BLaER1 (cell line): Measurements from ENCODE around the gene SCN5A.

Source experiments
- H3K27ac ChIP-seq: shearing (Covaris generic); formaldehyde crosslinking; 2 replicates; pipeline ENCODE4 v1.8.1; 2022
- H3K27me3 ChIP-seq: shearing (Covaris generic); formaldehyde crosslinking; 2 replicates; pipeline ENCODE4 v1.8.1; 2022
- H3K36me3 ChIP-seq: shearing (Covaris generic); formaldehyde crosslinking; 2 replicates; pipeline ENCODE4 v1.8.1; 2022
- H3K4me1 ChIP-seq: shearing (Covaris generic); formaldehyde crosslinking; 2 replicates; pipeline ENCODE4 v1.8.1; 2022
- H3K4me2 ChIP-seq: shearing (Covaris generic); formaldehyde crosslinking; 2 replicates; pipeline ENCODE4 v1.8.1; 2022
- H3K4me3 ChIP-seq: shearing (Covaris generic); formaldehyde crosslinking; 2 replicates; pipeline ENCODE4 v1.8.1; 2022
- H3K9ac ChIP-seq: shearing (Covaris generic); formaldehyde crosslinking; 2 replicates; pipeline ENCODE4 v1.8.1; 2022
- H3K9me3 ChIP-seq: shearing (Covaris generic); formaldehyde crosslinking; 2 replicates; pipeline ENCODE4 v1.8.1; 2022
- H4K20me1 ChIP-seq: shearing (Covaris generic); formaldehyde crosslinking; 2 replicates; pipeline ENCODE4 v1.8.1; 2022
- Cebpa-rat ChIP-seq: shearing (Covaris generic); IDR thresholded peaks from 2 replicates; pipeline ENCODE4 v1.8.1; 2022

Gene SCN5A

DNA sequence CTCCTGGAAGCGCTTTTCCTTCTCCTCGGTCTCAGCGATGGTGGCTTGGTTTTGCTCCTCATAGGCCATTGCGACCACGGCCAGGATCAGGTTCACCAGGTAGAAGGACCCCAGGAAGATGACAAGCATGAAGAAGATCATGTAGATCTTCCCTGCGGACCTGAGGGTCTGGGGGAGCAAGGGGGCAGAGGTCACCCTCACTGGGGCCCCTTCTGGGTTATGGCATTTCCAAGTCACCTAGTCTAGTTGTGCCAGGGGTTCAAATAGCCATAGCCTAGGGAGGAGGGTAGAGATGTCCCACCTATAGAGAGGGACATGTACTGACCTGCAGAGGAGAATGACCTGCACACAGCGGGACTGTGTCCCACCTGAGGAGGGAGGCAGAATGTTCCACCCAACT is 43.5 kb downstream of the SCN5A start:
- Histone ChIP-seq H3K4me1 (peaks cover 42% of the 10 kb centered on the region), H4K20me1 (no peaks in the 10 kb centered on the region), H3K27ac (no peak overlapping the region), H3K27me3 (no peaks in the 10 kb centered on the region), H3K9ac (no peak overlapping the region), H3K36me3 (no peaks in the 10 kb centered on the region; the same call in 1 of the 2 replicates), H3K4me3 (no peak overlapping the region), H3K9me3 (no peaks in the 10 kb centered on the region), H3K4me2 (no peak overlapping the region)
- TF ChIP-seq Cebpa-rat, result no peak

DNA sequence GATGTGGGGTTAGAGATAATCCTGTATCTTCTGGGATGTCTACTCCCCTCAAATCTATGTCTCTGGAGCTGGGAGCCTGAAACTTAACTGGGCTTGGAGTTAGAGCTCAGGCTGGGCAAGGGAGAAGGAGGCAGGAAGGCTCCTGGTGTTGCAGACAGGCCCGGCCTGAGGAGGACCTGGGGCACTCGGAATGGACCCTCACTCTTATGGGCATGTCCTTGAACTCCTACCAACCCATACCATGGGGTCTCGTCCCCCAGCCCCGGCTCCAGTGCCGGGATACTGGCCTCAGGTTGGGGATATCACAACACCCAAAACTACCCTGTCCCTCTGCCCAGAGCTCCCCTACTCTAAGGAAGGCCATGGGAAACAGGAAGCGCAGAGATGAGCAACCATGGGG is 45.2 kb downstream of the SCN5A start:
- H3K4me3 ChIP-seq, result no peak overlapping the region
- no peaks in the 10 kb centered on the region for H3K9me3 ChIP-seq
- no peak overlapping the region for H3K27ac ChIP-seq
- no peak overlapping the region for H3K9ac ChIP-seq
- no peaks in the 10 kb centered on the region; the same call in 1 of the 2 replicates for H3K36me3 ChIP-seq
- no peaks in the 10 kb centered on the region for H3K27me3 ChIP-seq
- H3K4me2 ChIP-seq, result no peak overlapping the region
- no peak for TF ChIP-seq Cebpa-rat
- H4K20me1 ChIP-seq, result no peaks in the 10 kb centered on the region
- peaks cover 31% of the 10 kb centered on the region for H3K4me1 ChIP-seq

DNA sequence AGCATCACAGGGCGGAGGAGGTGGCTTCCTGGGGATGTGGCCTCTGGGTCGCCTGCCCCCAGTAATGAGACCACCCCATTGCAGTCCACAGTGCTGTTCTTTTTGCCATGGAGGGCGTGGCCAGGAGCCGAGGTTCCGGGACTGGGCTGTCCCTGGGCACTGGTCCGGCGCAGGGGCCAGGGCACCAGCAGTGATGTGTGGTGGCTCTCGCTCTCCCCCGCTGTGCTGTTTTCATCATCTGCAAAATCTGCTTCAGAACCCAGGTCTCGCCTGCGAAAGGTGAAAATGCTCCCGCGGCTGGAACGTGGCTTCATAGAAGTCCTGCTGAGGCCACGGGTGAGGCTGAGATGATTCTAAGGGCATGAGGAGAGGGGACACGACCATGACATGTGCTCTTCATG is 45.8 kb downstream of the SCN5A start:
- H3K27me3 ChIP-seq, result no peaks in the 10 kb centered on the region
- no peak overlapping the region for H3K4me3 ChIP-seq
- H3K9ac ChIP-seq, result no peak overlapping the region
- H4K20me1 ChIP-seq, result no peaks in the 10 kb centered on the region
- no peak overlapping the region for H3K27ac ChIP-seq
- no peaks in the 10 kb centered on the region; the same call in 1 of the 2 replicates for H3K36me3 ChIP-seq
- H3K4me2 ChIP-seq, result no peak overlapping the region
- H3K9me3 ChIP-seq, result no peaks in the 10 kb centered on the region
- peaks cover 26% of the 10 kb centered on the region for H3K4me1 ChIP-seq
- TF ChIP-seq Cebpa-rat, result no peak

DNA sequence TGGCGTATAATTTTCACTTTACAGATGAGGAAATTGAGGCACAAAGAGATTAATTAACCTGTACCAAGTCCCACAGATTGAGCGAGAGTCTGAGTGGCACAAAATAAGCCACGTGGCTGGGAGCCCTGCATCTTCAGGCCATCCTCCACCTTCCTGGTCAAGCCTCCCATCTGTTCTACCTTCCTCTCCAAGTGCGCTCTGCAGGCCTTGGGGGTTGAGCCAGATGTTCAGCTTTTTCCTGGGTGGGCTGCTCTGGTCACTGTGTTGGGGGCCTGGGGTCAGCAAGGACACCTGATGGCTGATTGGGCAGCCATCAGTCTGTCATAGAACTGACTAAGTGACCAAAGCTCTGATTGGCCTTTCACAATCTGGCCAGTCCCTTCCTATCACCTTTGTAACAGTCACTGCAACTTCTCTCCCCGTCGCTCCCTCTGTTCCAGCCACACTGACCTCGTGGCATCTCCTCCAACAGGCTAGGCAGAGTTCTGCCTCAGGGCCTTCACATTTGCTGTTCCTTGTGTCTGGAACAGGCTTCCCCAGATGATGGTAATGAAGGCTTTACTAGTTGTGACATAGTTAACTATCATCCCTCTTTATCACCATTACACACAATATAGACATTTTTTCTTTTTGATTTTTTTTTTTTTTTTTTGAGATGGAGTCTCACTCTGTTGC is 46.8 kb downstream of the SCN5A start:
- Histone ChIP-seq H3K4me1 (peaks cover 16% of the 10 kb centered on the region), H3K27ac (no peak overlapping the region), H3K9me3 (no peaks in the 10 kb centered on the region), H3K9ac (no peak overlapping the region), H3K4me3 (no peak overlapping the region), H3K4me2 (no peak overlapping the region), H3K36me3 (no peaks in the 10 kb centered on the region; the same call in 1 of the 2 replicates), H4K20me1 (no peaks in the 10 kb centered on the region), H3K27me3 (no peaks in the 10 kb centered on the region)
- no peak for TF ChIP-seq Cebpa-rat

DNA sequence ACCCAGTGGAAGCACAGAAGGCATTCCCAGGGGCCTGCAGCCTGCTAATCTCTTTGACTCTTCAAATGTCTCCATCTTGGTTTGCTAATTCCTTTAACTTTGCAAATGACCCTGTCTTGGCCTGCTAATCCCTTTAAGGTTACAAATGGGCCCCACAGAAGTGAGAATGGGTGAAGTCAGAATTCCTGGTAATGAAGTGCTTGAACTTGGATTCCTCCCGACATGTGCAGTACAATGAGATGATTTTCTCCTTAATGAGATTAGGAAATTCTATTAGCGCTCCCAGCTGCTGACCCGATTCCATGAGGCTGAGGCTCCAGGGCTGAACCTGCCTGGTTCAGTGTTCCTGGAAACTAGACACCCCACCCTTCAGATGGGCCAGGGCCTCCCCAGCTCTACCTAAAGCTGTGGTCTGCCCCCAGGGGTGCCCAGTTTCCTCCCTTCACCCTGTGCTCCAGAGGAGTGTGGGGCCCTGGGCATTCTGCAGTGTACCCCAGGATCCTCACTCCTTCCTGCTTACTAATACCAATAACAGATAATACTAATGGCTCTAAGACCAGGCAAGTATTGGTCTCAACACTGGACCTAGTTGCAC is 47.4 kb downstream of the SCN5A start:
- Histone ChIP-seq H3K9me3 (no peaks in the 10 kb centered on the region), H3K4me1 (peaks cover 9% of the 10 kb centered on the region), H3K9ac (no peak overlapping the region), H3K36me3 (no peaks in the 10 kb centered on the region; the same call in 1 of the 2 replicates), H3K4me3 (no peak overlapping the region), H3K4me2 (no peak overlapping the region), H4K20me1 (no peaks in the 10 kb centered on the region), H3K27me3 (no peaks in the 10 kb centered on the region), H3K27ac (no peak overlapping the region)
- TF ChIP-seq Cebpa-rat, result no peak

DNA sequence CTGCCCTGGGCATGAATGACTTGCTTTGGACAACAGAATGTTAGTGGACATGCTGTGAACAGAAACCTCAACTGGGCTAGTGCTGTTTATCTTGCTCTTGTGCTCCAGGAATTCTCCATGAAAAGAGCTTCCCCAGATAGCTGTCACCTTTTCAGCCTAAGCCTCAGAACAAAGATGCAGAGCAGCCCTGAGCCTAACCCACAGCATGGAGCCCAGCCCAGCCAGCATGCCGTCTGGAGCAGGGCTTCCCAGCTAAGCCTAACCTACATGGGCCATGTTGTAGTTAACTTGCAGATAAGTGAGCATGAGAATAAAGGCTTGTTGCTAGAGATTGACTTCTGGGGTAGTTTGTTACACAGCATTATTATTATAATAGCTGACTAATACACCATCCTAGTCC is 48.9 kb downstream of the SCN5A start:
- H3K9me3 ChIP-seq, result no peaks in the 10 kb centered on the region
- no peak overlapping the region for H3K4me2 ChIP-seq
- H3K9ac ChIP-seq, result no peak overlapping the region
- H3K36me3 ChIP-seq, result no peaks in the 10 kb centered on the region; the same call in 1 of the 2 replicates
- no peak overlapping the region for H3K4me3 ChIP-seq
- H3K4me1 ChIP-seq, result no peaks in the 10 kb centered on the region
- no peak overlapping the region for H3K27ac ChIP-seq
- no peaks in the 10 kb centered on the region for H3K27me3 ChIP-seq
- TF ChIP-seq Cebpa-rat, result no peak
- no peaks in the 10 kb centered on the region for H4K20me1 ChIP-seq

DNA sequence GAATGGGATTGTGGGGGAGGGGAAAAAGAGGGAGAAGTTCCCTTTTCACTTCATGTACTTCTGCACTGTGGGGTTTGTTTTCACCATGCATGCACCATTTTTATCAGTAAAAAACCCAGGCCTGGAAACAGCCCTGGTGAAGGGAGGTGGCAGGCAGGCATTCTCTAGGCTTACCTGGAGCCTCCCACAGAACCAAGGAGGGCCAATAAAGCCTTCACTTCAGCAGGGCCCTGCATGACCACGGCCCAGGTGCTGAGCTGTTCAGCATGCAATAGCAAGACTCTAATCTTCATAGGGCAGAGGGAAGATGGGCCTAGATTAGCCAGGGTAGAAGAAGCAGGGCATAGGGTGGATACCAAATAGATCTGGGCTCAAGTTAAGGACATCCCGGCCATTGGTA is 49.6 kb downstream of the SCN5A start:
- H3K9me3 ChIP-seq, result no peaks in the 10 kb centered on the region
- H3K27ac ChIP-seq, result no peak overlapping the region
- H3K4me1 ChIP-seq, result no peaks in the 10 kb centered on the region
- H3K4me3 ChIP-seq, result no peak overlapping the region
- no peaks in the 10 kb centered on the region for H3K27me3 ChIP-seq
- H3K36me3 ChIP-seq, result no peaks in the 10 kb centered on the region; the same call in 1 of the 2 replicates
- no peak overlapping the region for H3K4me2 ChIP-seq
- TF ChIP-seq Cebpa-rat, result no peak
- H3K9ac ChIP-seq, result no peak overlapping the region
- no peaks in the 10 kb centered on the region for H4K20me1 ChIP-seq

DNA sequence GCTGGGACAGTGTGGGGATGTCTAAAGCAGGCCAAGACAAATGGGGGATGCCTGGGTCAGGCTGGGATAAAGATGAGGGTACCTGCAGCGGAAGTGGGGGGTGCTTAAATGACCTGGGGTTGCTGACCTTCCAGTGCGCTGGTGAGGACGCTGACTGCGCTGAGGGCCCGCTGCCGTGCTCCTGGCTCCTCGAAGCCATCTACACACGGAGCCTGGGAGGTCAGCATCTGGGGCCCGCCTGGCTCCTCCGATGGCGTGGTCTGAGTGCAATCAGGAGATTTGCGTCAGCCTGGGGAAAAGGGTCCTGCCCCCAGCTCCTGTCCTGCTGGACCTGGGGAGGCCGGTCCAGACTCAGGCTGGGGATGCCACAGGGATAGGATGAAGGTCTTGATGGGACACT is 50.7 kb downstream of the SCN5A start:
- Histone ChIP-seq H3K27me3 (no peaks in the 10 kb centered on the region), H3K27ac (no peak overlapping the region), H3K4me2 (no peak overlapping the region), H3K4me1 (no peaks in the 10 kb centered on the region), H3K4me3 (no peak overlapping the region), H3K9ac (no peak overlapping the region), H4K20me1 (no peaks in the 10 kb centered on the region), H3K36me3 (no peaks in the 10 kb centered on the region; the same call in 1 of the 2 replicates), H3K9me3 (no peaks in the 10 kb centered on the region)
- no peak for TF ChIP-seq Cebpa-rat

DNA sequence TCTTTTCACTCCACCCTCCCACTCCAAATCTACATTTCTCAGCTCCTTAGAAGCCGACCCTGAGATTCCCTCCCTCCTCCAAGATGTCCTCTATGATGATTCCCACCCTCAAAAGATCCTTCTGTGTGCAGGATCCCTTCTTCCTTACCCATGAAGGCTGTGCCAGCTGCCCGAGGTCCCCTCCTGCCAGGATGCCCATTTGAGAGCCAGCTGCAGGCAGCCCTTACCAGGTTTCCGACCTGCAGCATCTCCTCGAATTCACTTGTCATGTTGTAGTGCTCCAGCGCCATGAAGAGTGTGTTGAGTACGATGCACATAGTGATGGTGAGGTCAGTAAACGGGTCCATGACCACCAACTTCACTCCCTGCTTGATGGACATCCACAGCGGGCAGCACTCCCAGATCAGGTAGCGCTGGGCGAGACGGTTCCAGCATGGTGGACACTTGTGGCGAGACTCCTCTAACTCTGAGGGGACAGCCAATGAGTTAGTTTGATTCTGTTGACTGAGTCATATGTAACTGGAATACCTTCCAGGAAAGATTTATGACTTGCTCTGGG is 51.9 kb downstream of the SCN5A start:
- Histone ChIP-seq H3K4me3 (no peak overlapping the region), H3K36me3 (no peaks in the 10 kb centered on the region; the same call in 1 of the 2 replicates), H3K4me2 (no peak overlapping the region), H4K20me1 (no peaks in the 10 kb centered on the region), H3K27me3 (no peaks in the 10 kb centered on the region), H3K4me1 (no peaks in the 10 kb centered on the region), H3K9ac (no peak overlapping the region), H3K27ac (no peak overlapping the region), H3K9me3 (no peaks in the 10 kb centered on the region)
- no peak for TF ChIP-seq Cebpa-rat

DNA sequence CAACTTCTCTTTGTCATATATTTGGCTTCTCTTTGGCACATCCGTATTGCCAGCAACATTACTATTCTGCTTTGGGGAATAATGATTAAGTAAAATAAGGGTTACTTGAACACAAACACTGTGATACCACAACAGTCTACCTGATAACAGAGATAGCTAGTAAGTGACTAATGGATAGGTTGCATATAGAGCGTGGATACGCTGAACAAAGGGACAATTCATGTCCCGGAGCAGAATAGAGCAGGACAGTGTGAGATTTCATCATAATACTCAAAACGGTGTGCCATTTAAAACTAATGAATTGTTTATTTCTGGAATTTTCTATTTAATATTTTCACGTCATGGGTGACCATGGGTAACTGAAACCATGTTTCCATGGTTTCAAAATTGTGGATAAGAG is 54.1 kb downstream of the SCN5A start:
- no peak for TF ChIP-seq Cebpa-rat
- Histone ChIP-seq H3K4me3 (no peak overlapping the region), H3K9ac (no peak overlapping the region), H3K4me2 (no peak overlapping the region), H3K27ac (no peak overlapping the region), H3K36me3 (no peaks in the 10 kb centered on the region; the same call in 1 of the 2 replicates), H3K4me1 (no peaks in the 10 kb centered on the region), H3K9me3 (no peaks in the 10 kb centered on the region), H4K20me1 (no peaks in the 10 kb centered on the region), H3K27me3 (no peaks in the 10 kb centered on the region)
